Fibroblast of skin of scalp (primary cell): ENCODE measurements around the gene TBC1D22B.

ENCODE experiments used
- DNase-seq: peaks from one replicate; pipeline ENCODE4 v3.0.0-alpha.2; 2013

The TBC1D22B gene

DNA sequence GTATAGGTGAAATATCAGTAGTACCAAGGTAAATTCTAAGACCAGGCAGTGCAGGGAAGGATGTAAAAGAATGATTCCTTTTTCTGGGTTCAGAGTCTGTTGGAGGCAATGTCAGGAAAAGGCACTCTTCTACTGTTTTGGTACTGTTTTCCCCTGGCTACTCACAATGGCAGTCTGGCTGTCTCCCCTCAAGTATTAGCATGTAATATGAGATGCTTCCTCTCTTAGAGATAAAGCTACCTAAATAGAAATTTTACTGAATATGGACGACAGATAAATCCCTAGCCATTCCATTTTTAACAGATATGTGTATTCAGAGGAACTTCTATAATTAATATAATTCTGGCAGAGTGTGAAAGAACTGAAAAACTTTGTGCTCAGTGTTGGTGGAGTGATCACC is 99.7 kb downstream of the TBC1D22B start:
- DNase-seq = no peak

DNA sequence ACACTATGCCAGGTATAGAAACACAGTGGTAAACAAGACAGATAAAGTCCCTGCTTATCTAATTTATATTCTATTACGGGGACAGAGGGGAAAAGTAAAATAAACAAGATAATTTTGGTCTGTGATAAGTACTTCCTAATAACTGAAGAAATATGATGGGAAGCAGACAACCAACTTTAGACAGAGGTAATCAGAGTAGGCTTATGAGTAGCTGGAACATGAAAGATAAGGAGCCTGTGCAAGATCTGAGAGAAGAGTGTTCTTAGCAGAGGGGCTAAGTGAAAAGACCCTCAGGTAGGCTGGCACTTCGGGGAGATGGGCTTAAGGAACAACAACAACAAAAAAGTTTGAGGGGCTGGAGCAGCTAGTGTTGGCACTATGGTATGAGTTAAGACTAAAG is 100.3 kb downstream of the TBC1D22B start:
- DNase-seq = no peak

DNA sequence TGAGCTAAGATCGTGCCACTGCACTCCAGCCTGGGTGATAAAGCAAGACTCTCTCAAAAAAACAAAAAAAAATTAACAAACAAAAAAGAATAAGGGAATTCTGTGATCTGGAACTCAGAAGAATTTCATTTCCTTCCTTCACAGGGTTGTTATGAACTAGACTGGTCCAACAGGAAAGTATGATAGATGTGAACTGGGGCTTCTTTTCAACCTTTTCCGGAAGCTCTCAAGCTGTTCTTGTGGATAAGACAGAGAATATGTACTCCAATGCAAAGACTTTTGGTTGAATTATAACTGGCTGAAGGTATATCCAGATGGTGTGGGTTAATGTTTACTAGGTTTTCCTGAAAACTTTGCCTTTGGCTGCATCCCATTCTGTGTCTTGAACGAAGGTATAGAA is 101.5 kb downstream of the TBC1D22B start:
- no peak for DNase-seq

DNA sequence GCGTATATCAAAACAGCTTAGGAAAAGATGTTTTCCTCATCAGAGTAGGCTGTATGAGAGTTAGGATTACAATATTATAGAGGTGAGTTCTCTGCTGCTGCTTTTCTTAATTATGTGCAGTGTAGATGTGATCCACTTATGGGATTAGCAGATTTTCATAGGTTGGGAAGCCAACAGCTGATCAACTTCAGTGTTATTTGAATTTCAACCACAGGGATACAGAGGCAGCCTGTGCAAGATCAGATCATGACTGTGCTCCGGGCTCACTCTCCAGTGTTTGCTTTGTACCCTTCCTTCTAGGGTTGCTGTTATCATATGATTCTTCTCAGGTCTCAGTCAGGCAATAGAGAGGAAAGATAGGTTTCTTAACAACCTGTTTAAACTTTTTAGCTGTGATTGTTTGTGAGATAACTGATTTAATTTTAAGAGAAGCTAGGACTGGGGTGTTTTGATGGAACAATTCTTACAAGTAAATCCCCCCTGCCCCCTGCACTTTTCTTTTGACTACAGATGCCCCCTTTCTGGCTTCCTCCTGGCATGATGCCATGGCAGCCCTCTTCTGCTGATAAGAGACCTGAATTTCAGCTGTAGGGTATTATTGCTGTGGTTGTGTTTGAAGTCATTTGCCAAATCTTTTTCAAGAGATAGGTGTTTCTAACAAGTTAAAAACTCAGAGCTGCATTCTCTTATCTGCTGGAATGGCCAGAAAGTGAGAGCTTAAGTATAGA is 104.7 kb downstream of the TBC1D22B start:
- no peak for DNase-seq

DNA sequence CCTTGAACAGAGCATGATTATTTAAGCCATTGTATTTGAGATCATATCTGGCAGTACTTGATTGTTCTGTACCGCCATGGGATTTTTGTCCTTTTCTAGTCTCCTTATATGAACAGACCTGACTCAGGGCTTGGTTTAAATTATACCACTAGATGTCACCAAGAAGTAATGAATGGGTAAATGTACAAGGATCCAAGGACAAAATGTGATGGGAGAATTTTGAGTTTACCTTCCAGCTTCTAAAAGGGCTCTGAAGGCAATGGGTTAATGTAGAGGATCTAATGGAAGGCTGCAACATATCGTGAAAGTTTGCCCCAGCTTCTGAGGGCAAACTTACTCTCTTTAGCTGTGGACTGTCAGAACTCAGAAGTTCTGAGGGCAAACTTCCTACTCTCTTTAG is 108.2 kb downstream of the TBC1D22B start:
- peak; percentile 35 for DNase-seq

DNA sequence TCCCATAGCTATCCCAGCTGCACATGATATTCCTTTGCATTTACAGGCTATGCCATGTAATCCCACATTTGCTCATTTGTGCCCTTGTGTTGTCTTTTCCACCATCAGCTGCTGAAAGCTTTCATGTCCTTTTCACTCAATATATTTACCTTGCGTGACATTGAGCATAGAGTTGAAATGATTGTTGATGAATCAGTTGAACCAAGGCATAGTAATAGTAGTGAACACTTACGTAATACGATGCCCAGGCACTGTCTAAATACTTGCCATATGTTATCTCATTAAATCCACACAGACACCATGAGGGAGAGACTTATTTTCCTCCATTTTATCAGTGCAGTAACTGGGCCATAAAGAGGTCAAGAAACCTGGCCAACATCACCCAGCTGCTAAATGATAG is 109.3 kb downstream of the TBC1D22B start:
- DNase-seq = no peak

DNA sequence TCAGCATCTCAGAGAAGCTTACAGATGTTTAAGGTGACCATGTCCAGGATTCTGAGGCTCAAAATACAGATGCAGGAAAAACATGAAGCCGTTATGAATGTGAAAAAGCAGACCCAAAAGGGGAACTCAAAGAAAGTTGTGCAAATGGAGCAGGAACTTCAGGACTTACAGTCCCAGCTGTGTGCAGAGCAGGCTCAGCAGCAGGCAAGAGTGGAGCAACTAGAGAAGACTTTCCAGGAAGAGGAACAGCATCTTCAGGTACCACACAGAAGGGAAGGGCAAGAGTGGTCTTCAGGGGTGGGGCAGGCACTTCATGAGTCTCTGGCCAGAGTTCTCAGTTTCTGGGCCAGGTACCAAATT is 111.4 kb downstream of the TBC1D22B start:
- no peak for DNase-seq

DNA sequence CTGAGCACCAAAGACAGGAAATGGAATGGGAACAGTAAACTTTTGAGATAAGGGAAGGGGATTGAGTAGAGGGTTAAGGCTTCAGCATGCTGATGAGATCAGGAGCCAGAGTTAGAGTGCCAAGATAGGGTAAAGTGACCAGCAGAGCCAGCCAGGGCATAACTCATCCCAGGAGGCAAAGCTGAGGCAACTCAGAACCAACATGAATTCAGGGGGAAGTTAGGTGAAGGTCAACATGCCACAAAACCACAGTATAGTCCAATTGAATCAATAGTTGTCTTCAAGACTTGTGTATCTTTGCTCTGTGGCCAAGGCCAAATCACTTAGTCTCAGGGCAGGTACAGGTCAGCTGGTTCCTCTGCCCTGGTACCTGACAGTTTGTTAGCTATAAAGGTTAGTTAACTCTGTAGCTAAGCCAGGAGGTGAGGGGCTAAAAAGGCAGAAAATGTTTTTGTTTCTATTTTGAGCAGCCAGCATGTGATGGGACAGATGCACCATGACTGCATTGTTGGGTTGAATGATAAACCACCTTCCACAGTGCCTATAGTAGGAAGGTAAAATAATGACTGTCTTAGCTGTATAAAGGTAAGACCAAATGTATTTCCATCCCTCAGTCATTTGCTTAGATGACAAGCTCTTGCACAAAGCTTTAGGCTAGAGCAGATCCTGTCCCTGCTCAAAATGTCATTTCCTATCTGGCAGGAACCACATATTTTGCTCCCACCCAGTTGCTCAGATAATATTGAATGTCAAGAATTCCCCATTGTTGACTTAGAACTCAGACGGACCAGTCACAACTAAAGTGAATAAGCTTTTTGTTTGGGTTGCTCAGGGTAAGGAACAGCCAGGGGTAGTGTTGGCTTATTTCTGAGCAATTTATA is 112.0 kb downstream of the TBC1D22B start:
- DNase-seq = peak; percentile 35

DNA sequence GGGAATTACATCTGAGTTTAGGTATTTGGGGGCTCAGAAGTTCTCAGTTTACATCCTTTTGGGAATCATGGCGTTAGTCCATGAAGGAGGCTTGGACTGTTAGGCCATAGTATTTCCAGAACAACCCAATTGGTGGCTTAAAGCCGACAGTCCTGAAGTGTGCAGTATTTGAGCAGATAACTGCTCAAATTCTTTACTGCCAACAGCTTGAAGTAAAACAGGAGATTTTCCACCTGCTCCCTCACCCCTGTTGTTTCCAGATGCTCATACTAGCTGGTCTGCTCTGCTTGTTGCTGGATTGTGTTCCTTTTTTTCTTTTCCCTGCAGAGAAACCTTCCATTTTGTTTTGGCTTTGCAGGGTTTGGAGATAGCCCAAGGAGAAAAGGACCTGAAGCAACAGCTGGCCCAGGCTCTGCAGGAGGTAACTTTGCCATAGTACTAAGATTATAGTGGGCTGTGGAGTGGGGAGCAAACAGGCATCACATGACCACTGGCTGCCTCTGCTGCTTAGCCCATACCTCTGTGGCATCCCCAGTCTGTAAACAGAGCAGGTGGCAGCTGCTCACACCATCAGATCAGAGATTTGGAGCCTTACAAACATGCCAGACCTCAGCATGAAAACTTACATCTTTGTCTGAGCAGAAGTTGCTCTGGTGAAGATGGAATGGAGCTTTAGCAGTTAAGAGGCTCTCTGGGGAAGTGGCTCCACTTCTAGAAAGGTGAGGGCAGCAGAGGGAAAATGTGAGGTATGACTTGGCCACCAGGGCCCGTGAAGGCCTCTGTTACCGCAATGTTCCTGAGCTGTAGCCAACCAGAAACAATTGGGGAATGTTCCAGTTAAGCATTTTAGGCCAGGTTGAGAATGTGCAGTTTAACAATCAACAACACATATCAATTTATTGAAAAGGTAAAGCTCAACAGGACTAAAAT is 113.8 kb downstream of the TBC1D22B start:
- DNase-seq = no peak

DNA sequence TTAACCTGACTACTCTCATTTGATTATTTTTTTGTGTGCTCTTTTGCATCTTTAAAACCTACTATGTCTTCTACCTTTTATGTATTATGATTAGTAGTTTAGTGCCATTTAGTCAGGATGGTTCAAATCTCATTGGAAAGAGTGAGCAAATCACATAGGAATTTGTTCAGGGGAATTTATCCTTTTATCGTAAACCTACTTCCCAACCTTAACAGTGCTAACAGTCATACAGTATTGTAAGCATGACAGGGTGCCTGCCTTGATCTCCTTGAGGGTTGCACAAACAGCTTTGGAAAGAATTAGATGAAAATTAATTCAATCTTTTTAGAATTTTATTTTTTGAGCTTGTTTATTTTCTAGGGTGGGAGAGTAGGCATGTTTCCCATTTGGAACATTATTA is 114.5 kb downstream of the TBC1D22B start:
- peak; percentile 14 for DNase-seq

DNA sequence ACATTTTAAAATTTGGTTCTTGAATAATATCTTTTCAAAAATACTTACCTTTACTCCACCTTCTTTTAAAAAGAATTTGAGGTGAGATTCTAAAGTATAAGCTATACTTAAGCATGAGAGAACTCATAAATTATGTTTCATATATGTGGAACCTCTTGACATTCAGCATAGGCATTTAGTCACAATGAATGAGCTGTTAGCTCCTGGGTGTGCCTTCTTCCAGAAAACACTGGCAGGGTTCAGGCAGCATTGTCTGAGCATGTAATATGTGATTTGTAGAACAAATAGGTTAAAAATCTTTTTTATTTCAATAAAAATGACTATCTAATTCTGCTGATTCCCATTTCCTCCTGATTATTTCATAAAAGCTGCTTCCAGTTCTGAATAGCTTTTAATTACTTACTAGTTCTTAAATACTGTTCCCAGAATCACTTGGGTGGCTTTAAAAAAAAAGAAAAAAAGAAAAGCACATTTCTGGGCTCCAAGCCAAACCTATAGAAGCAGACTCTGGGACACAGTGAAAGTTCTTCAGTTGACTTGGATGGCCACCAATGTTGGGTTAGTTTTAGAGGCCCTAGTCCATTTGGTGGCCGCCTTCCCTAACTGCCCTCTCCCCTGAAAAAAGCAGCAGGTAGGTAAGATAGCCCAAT is 116.4 kb downstream of the TBC1D22B start:
- peak; percentile 39 for DNase-seq

DNA sequence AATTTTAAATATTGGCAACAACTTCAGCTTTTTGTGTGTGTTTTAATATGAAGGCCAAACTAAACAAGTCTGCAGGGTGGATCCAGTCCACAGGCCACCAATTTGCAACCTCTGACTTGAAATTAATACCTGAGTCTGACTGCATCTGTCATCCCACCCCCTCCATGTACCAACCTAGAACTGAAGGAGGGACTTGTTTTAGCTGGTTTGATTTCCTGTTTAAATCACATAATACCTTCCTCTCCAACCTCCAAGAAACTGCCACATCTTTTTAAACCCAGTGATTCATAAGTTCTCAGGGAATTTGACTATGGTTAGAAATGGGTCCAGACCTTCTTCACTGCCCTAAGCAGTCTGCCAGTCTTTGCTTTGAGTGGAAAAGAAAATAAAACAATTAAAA is 117.8 kb downstream of the TBC1D22B start:
- no peak for DNase-seq

DNA sequence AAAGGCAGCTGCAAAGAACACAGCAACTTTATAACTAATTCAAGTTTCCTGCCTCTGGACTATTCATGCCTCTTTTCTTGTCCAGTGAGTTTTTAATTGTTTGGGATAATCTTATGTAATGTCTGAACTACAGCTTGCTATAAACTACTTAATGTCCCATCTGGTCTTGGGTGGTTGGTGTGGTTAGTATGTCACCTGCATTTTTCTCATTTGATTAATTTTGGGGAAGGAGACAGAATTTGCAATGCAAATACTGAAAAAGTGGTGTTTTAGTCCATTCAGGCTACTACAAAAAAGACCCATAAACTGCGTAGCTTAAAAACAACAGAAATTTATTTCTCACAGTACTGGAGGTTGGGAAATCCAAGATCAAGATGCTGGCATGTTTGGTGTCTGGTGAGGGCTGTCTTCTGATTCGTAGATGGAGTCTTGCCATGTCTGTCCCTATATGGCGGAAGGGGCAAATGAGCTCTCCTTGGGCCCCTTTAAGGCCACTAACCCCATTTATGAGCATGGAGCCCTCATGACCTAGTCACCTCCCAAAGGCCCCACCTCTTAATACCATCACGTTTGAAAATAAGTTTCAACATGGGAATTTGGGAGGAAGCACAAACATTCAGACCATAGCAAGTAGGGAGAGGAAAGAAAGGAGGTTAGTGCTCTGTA is 118.6 kb downstream of the TBC1D22B start:
- DNase-seq = no peak

DNA sequence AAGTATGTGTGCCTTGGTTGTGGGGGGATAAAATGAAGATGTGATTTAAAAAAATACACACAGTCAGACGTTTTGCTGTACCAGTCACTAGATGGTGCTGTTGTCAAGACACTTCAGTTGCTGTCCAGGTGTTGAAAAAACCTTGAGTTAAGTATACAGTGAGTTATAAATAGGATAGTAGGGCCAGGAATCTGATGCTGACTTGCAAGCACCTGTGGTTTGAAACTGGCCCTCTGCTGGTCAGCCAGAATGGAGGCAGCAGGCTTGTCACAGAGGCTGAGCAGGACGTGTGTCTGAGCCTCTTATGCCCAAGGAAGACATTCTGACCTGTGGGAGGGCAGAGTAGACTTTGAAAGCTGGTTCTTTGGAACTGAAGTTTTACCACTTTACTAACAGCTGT is 124.0 kb downstream of the TBC1D22B start:
- DNase-seq = peak; percentile 39
